Right renal pelvis (tissue), 4 donors: ENCODE measurements around the gene XRCC4. TPM values are rescaled to one million over a fixed set of nuclear protein-coding genes. Genes with fewer than 3 reads are reported as not detected.

Experiments
- DNase-seq, 4 donors: peaks; one replicate each; pipeline ENCODE4 v3.0.0-alpha.2; 2013; ENCODE audit warnings: low read depth in 4 of 4, low spot score in 3 of 4, missing footprints in 1 of 4
- polyA plus RNA-seq, 4 donors: library from polyadenylated mRNA; unstranded; fragments of 120-200 nt; gene quantifications; one replicate each; pipeline ENCODE4 v1.2.1, GENCODE V29; 2013; ENCODE audit not compliant: insufficient read length in 4 of 4

Gene XRCC4
- polyA plus RNA-seq, 4 donors, result 12.2 to 15.2 (median 13.8) TPM

DNA sequence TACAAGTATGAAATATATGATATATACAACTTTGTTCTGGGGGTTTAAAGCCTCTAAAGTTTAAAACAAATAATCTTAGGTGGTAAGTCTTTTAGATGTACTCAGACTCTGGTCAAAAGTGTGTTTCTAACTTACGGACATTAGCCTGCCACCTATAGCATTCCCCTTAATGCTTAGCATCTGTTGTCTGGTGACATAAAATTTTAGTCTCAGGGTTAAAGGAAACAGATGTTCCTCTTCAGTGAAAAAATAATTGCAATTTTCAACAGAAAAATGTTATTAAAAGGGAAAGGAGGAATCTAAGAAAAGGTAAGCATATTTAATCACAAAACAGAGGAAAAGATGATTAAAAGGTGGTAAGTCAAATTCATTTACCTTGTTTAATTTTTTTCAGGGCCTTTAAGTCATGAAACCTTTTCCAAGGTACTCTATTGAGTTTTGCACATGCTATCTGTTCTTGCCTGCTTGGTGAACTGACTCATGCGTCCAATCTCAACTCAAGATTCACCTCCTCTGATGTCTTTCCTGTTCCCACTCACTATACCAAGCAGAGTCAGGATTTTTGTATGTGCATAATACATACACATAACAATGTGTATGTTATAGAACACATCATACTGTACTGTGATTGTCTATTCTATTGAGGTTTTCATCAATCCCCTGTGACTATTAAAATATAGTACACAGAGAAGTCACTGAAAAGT is 8.1 kb upstream of the XRCC4 start:
- DNase-seq, result no peak

DNA sequence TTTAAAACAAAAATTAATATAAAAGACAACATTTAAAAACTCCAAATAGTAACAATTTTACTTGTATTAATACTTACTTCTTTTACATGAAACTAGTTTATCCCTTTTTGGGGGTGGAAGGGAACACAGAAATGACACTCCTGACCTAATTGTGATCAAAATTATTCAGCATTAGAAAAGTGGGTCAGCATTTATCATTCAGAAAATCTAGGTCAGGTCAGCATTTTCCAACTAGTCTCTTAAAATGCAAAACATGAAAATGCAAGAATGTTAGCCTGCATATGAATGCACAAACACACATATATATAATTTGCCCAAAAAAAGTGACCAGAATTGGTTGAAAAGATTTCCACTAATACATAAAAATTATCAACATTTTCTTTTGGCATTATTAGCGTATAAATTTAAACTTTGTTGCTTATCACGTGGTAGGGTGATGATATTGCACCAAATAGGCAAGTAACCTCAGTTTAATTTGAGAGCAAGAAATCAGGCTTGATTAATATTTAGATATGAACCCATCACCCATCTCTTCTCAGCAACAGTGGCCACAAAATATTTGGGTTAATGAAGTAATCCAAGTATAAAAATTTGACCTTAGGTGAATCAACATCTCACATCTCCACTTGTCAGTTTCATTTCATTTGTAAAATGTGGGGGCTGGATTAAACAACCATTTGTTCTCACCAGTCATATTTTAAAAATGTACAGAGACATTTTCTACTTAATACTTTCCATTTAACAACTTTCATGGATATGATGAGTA is 5.9 kb upstream of the XRCC4 start:
- no peak for DNase-seq

DNA sequence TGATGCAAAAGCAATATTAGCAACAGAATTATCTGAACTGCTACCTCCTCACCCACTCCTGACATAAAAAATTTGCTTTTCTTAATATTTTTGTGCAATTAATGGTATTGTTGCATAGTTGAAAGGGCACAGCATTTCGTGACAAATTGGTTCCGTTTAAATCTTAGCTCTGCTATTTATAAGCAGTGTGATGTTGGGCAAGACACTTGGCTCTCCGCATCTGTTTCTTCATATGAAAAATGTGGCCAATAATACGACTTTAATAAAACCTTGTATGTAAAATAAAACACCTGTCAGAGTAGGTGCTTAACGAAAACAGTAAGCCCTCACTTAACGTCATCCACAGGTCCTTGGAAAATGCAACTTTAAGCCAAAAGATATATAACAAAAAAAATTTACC is 4.4 kb upstream of the XRCC4 start:
- no peak for DNase-seq

DNA sequence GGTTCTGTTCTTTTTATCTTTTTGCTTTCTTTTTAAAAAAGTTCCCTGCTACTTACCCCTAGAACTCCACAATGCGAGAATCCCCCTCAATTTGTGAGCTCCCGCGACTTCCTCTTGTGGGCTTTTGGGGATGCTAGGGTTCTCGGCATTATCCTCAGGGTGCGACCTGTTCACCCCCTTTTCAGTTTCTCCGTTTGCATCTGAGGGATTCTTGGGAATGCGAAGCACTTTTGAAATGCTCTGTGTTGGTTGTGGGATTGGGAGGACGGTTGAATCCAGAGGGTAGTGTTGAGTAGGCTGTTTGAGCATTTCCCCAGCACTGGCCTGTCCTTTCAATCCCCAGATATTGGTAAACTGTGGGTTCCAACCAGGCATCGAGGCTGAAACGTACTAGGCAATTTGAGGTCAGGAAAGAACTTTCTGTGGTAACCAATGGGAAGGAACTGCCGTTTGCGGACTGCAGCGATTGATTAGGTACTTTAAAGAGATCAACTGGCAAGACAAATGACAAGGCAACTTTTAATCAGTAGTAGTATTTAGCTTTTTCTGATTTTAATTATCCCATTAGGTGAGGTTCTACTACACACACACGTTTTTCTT is 415 bp downstream of the XRCC4 start:
- DNase-seq, result no peak

DNA sequence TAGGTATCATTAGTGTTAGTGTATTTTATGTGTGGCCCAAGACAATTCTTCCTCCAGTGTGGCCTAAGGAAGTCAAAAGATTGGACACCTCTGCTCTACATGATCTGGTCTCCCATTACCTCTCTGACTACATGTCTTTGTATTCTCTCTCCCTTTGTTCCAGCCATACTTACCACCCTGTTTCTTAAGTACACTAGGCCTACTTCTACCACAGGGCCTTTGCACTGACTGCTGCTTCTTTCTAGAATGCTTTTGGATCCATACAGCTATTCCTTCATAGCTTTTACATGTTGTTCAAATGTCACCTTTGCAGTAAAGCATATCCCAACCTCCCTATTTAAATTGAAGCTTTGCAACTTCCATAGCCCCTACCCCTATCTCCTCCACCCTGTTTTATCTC is 5.4 kb downstream of the XRCC4 start:
- DNase-seq, result no peak

DNA sequence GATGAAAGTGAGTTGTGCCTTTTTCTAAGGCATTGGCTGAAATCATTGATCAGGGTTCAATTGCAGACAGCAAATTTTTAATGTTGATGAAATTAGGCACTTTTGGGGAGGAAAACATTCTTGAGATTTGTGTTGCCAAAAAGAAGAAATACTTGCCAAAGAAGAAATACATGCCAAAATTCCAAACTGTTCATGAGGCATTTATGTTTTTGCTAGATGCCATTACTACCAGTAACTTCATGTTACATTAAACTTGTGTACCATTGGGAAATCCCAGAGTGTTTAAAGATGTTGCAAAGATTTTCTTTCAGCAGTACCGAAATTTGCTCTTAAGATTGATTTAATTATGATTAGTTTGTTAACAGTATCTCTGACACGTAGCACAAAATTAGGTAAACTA is 7.0 kb downstream of the XRCC4 start:
- no peak for DNase-seq

DNA sequence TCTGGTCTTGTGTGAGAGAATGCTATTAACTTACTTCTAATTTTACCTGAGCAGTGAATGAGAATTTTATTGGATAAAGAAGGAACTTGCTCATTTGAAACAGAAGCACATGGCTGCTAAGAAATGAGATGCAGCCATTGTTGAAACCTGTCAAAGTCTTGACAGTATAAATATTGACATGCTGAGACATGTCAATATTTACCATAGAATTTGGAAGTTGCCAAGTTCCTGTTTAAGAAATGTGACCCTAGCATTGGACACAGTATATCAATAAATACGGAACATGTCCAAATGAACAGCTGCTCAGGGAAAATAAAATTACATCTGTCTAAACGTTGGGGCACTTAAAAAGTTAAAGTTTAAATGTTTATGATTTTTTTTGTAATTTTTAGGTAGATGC is 7.8 kb downstream of the XRCC4 start:
- no peak for DNase-seq

DNA sequence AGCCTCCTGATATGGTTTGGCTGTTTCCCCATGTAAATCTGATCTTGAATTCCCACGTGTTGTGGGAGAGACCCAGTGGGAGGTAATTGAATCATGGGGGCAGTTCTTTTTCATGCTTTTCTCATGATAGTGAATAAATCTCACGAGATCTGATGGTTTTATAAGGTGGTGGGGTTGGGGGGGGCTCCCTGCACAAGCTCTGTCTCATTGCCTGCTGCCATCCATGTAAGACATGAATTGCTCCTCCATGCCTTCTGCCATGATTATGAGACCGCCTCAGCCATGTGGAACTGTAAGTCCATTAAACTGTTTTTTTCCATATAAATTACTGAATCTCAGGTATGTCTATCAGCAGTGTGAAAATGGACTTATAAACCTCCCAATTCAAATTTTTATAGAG is 12.8 kb downstream of the XRCC4 start:
- no peak for DNase-seq

DNA sequence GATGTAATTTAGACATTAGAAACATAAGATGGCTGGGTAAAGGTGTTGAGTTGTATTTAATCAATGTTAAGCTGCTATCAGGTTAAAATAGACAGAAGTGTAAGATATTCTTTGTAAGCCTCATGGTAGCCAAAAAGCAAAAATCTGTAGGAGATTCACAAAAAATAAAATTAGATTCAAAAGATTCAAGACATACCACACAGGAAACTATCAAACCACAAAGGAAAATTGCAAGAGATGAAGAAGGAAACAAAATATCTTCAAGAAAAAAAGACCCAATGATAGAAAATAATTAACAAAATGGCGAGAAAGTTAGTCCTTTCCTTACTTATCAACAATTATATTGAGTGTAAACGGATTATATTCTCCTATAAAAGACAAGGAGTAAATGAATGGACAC is 15.3 kb downstream of the XRCC4 start:
- DNase-seq, result no peak

DNA sequence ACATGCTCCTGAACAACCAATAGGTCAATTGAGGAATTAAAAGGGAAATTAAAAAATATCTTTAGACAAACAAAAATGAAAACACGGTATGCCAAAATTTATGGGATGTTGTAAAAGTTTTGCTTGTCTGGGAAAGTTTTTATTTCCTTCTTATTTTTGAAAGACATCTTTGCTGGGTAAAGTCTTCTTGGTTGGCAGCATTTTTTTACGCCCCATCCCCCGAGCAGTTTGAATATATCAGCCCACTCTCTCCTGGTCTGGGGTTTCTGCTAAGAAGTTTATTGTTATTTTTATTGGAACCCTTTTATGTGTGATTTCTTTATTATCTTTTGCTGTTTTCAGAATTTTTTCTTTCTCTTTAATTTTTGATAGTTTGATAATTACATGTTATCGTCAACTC is 16.3 kb downstream of the XRCC4 start:
- DNase-seq, result no peak

DNA sequence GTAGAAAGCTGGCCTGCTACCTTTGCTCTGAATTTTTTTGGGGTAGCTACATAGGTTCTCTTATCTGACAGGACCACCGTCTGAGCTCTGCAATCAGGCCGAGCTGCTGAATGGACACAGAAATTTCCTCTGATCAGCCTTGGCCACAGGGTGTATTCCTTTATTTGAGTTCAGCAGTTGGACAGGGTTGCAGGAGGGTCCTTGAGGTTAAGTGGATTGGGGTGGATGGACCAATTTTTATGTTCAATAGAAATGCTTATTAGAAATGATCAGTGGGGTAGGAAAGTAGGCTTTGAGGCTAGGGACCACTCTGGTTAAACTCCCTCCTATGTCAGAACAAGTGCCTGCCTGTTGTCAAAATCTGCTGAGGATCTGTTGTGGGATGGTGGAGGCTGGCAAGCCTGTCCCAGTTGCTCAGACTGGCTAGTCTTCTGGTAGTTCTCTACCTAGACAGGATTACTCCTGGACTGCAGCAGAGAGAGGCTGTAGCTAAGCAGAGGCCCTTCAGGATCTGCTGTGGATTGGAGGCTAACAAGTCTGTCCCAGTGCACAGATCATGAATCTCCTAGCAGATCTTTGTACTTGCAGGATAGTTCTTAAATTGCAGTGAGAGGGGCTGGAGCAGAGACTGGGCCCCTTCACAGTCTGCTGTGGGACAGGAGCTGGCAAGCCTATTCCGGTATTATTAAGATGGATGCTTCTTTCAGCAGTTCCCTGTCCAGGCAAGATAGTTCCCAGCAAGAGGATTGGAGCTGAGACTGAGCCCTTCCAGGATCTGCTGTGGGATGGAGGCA is 18.0 kb downstream of the XRCC4 start:
- DNase-seq, result no peak

DNA sequence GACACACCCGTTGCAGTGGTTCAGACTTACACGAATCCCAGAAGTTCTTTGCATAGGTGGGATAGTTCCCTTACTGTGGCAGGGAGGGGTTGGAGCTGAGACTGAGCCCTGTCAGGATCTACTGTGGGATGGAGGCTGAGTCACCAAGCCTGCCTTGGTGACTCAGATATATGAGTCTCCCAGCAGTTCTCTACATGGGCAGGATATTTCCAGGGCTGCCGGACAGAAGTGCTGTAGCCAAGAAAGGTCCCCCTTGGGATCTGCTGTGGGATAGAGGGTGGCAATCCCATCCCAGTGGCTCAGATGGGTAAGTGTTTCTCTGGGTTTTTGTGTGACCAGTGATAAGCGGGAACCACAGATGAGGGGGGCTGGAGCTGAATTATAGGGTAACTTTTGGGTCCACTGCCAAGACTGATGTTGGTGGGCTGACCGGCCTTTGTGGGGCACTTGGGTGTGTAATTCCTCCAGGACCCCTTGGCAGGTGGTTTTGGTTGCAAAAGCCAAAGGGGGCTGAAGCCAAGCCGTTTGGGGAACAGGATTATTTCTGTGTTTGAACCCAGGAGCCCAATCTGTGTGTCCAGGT is 18.7 kb downstream of the XRCC4 start:
- DNase-seq, result no peak

DNA sequence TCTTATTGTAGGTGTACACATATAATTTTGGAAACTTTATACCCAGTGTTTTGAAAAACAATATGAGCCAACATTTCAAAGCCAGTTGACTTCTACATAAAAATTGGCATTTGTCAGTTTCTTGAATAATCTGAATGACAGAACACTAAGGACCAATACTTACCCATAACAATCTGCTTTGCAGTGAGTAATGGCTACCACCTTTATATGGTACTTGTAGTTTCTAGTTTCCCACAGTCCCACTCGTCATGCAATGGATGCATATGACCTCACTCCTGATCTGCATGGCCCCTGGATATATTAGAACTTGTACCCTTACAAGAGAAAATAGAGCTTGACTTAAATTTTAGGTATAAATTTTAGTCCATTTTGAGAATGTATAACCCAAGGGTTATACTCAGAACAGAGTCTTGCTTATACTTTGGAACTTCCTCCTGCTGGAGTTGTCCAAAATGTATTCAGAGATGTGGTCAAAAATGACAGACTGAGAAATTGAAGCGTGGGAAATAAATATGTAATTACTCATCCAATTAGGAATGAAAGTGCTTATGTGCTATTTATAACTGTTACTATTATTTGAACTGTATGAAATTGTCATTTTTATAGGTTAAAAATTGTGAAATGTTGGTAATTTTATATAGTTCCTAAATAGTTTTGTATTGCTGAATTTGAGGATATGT is 19.5 kb downstream of the XRCC4 start:
- no peak for DNase-seq

DNA sequence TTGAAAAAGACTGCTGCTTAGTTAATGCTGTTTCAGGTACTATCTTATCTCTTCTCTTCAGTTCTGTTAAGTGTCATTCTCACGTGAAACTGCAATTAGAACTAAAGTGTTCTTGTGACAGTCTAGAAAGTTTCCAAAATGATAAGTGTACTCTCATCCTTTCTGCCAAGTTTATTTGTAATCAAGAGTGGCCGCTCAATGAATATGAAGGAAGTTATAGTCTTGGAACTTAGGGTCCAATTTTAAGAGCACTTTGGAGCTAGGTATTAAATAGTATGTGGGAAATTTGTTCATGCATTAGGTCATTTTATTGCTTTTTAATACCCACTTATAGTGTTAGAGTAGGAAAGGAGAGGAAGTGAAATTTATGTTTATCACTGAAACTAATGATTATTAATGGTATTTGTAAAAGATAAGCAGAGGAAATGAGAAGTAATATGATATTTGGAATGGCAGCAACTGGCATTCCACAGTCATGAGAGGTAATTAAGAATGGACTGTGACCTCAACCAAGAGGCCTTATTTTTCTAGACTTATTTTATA is 20.4 kb downstream of the XRCC4 start:
- DNase-seq, result no peak

DNA sequence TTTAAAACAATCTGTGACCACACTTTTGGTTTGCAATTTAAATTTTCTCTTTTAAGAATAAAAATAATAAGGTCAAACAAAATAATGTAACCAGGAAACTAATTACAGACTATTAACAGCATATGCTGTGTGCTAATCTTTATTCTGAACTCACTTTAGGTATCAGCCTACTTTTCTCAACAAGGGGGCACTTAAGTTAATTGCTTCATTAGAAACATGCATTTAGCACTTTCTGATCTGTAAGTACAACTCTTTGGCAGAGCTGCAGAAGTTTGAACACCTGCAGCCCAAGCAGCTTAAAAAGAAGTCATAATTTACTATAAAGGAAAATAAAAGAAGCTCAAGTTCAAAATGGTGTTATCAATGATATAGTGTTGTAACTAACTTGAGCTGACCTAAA is 21.7 kb downstream of the XRCC4 start:
- no peak for DNase-seq

DNA sequence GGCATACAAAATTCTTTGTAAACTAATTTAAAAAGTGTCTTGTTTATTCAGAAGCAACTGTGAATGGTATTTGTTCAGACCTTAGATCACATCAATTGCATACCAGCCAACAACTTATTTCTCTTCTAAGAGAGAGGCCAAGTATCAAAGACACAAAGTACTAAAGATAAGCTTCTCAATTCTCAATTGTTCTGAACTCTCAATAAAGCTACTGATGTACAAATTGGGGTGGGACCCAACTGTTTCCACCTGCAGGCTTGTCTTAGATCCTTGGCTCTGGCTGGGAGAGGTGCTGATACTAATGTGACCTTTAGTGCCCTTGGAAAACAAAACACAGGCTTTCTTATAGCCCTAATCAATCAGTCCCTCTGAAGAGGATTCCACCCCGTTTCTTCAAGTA is 22.1 kb downstream of the XRCC4 start:
- DNase-seq, result no peak

DNA sequence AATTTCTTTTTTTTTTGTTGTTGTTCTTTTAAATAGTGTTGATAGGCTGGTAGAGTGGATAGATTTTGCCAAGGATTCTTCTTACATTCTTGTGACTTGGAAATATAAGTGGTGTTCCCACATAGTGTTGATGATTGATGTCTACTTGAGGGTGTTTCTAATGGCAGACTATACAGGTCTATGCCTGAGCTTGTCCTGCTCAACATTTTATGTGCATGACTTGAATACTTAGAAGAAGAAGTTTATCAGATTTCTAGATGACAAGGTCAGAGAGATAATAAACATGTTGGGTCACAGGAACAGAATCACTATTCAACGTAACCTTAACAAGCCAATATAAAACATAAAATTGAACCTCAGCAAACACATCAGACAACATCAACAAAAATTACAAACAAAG is 24.2 kb downstream of the XRCC4 start:
- no peak for DNase-seq

DNA sequence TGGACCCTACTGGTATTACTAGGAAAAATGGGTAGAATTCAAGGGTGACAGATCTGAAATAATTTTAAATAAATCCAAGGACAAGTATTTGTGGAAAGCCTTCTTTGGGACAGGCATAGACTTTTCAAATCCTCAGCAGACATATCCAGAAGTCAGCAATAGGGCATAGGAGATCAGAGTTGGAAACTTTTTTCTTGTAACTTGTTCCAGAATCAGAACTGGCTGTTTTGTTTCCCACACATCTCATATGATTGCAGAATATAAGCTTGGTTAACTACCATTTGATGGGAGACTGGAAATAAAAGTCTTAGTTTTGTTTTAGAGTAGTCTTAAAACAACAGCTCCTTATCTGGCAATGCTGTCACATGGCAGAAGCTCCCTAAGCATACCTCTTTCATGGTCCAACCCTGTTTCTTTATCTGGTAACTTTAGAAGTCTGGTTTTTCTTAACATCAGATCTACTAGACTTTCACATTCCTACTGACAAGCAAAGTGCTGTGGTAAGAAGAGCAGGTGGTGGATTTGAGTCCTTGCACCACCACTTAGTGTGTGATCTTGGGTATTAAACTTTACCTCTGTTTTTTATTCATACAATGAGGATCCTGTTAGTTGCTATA is 25.1 kb downstream of the XRCC4 start:
- no peak for DNase-seq

DNA sequence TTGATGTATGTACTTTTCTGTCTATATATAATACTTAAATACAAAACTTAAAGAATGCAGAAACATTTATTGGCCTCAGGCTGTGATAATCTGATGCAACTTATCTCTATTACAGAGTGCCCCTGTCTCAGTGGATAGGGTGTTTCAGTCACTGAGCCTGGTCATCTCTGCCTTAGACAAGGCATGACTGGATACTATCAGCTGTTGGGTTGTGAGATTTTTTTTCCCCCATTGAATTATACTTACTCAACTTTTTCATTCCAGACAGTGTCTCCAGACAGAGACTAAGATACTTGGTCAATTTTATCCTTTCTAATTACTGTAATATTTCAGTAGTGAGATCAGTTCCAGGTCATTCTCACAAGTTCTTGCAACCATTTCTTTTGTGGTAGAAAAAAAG is 26.7 kb downstream of the XRCC4 start:
- DNase-seq, result no peak
